Spleen (tissue), 11 donors: Measurements from ENCODE around the gene CDKL2. TPM values are rescaled to one million over a fixed set of nuclear protein-coding genes. Genes with fewer than 3 reads are reported as not detected.

Experiments
- DNase-seq: peaks from one replicate; pipeline ENCODE4 v3.0.0-alpha.2; 2020
- H3K27ac ChIP-seq, 8 donors: fragments of 200-600 bp; sonication (generic) in 7 of 8; 1 replicate in 4 of 8; 2 replicates in 4 of 8; pipeline versions ENCODE4 v1.5.0 to v1.8.0; 2016 to 2021; ENCODE audit warnings: inconsistent platforms in 4 of 8, mild to moderate bottlenecking in 4 of 8, moderate library complexity in 1 of 8
- H3K27me3 ChIP-seq, 7 donors: fragments of 200-600 bp; sonication (generic) in 6 of 7; replicated peaks in 1 of 7; 1 replicate in 4 of 7; 2 replicates in 3 of 7; pipeline versions ENCODE4 v1.5.0 to v1.8.0; 2016 to 2021; ENCODE audit warnings: inconsistent platforms in 3 of 7, mild to moderate bottlenecking in 1 of 7
- H3K36me3 ChIP-seq, 6 donors: fragments of 200-600 bp; sonication (generic) in 5 of 6; 1 replicate in 4 of 6; 2 replicates in 2 of 6; pipeline versions ENCODE4 v1.5.0 to v1.8.0; 2016 to 2021; ENCODE audit warnings: inconsistent platforms in 2 of 6
- H3K4me1 ChIP-seq, 6 donors: fragments of 200-600 bp; sonication (generic) in 5 of 6; 1 replicate in 3 of 6; 2 replicates in 3 of 6; pipeline versions ENCODE4 v1.5.0 to v1.8.0; 2016 to 2021; ENCODE audit warnings: inconsistent platforms in 3 of 6
- H3K4me3 ChIP-seq, 8 donors: fragments of 200-600 bp; sonication (generic) in 7 of 8; 1 replicate in 4 of 8; 2 replicates in 4 of 8; pipeline versions ENCODE4 v1.5.0 to v1.8.0; 2016 to 2021; ENCODE audit warnings: inconsistent platforms in 4 of 8, mild to moderate bottlenecking in 4 of 8, moderate library complexity in 2 of 8
- H3K9me3 ChIP-seq, 8 donors: fragments of 200-600 bp; sonication (generic) in 7 of 8; 1 replicate in 4 of 8; 2 replicates in 4 of 8; pipeline versions ENCODE4 v1.5.0 to v1.8.0; 2016 to 2021; ENCODE audit warnings: inconsistent platforms in 4 of 8
- CTCF ChIP-seq, 11 experiments: fragments of 200-600 bp in 7 of 11; fragments of 450-650 bp in 4 of 11; sonication (generic) in 4 of 11; IDR thresholded peaks in 8 of 11; conservative IDR thresholded peaks in 3 of 11; 1 replicate in 7 of 11; 2 replicates in 4 of 11; pipeline versions ENCODE4 v1.4.0 to v1.8.0; 2016 to 2021; ENCODE audit warnings: antibody characterized with exemption in 11 of 11, inconsistent platforms in 4 of 11, mild to moderate bottlenecking in 1 of 11
- POLR2A ChIP-seq, 3 donors: fragments of 450-650 bp; IDR thresholded peaks; one replicate each; pipeline ENCODE4 v1.5.1; 2017; ENCODE audit warnings: antibody characterized with exemption in 3 of 3, mild to moderate bottlenecking in 1 of 3
- POLR2AphosphoS5 ChIP-seq, 3 donors: sonication (generic); formaldehyde crosslinking; IDR thresholded peaks; one replicate each; pipeline ENCODE4 v1.5.1; 2017; ENCODE audit warnings: antibody characterized with exemption in 3 of 3
- WGBS, 5 donors: extraction: QIAGEN DNeasy Blood & Tissue Kit in 3 of 5; methylation state at CpG; one replicate each; pipeline versions ENCODE4 v1.1.5 to v1.1.7; 2013 to 2018; 5-methylcytosine and 5-hydroxymethylcytosine counted together
- intact Hi-C: fragments of 100-400 bp; cut with DNase I; formaldehyde crosslinking; loops from one replicate; pipeline ENCODE4 v1.15.0; 2023; ENCODE audit warnings: low total_unique reads
- polyA plus RNA-seq, 3 donors: library from polyadenylated mRNA; stranded (reverse); fragments of 200-250 nt; gene quantifications; one replicate each; pipeline ENCODE4 v1.2.1, GENCODE V29; 2013
- total RNA-seq, 7 donors: library from RNA; depleted of rRNA in 3 of 7; stranded (reverse); fragments of >200 nt in 3 of 7; fragmentation: NEBNext Ultra II Directional in 4 of 7; extraction: Animal tissue kit (Norgen Biotek cat#: 25700) in 4 of 7; gene quantifications; one replicate each; pipeline versions ENCODE4 v1.1.0 to v1.2.1, GENCODE V29; 2016 to 2021
- donor health status: healthy with polysubstance abuse.
- donor health status: DM: no; HTN: no; CAD: no; lungs with moderate emphysema.
- donor health status: DM: no; HTN: no; CAD: no.
- donor health status: Bipolar disorder and iron deficiency.
- donor health status: healthy.
- donor health status: DM: no; HTN: no; CAD: no.
- donor health status: DM: yes; HTN: yes; CAD: no.

The CDKL2 gene
- total and polyA plus RNA-seq, 10 donors, result 0.03 to 0.40 (median 0.27) TPM; not detected in 3

GRCh38 chr4:75673959-75674328, 43.6 kb upstream of the CDKL2 start:
- H3K27me3 ChIP-seq, result no peaks in the 10 kb centered on the region
- no peak for TF ChIP-seq POLR2A (IDR thresholded peaks at IDR 0.05)
- TF ChIP-seq POLR2AphosphoS5 (IDR thresholded peaks at IDR 0.05), result no peak
- TF ChIP-seq CTCF (IDR thresholded peaks at IDR 0.05 in 8 of 11, conservative IDR thresholded peaks at IDR 0.05 in 3 of 11), result no peak
- H3K4me3 ChIP-seq, result peak overlapping the region; percentile 75 to 96 (median 87)
- peak overlapping the region; percentile 97 to 100 (median 98) for H3K27ac ChIP-seq
- no peak for DNase-seq
- no peaks in the 10 kb centered on the region for H3K9me3 ChIP-seq
- 41 to 54% (median 45%) methylated on average over 5 of the region's 5 CpGs for WGBS, 5 donors
- intact Hi-C loops, result loop anchor here (5.0 kb wide), 1 partner anchor 48 kb away; the partner anchor contains the start of gene USO1
- no peaks in the 10 kb centered on the region for H3K36me3 ChIP-seq
- peaks cover 29 to 43% (median 39%) of the 10 kb centered on the region in 6 donors for H3K4me1 ChIP-seq

DNA sequence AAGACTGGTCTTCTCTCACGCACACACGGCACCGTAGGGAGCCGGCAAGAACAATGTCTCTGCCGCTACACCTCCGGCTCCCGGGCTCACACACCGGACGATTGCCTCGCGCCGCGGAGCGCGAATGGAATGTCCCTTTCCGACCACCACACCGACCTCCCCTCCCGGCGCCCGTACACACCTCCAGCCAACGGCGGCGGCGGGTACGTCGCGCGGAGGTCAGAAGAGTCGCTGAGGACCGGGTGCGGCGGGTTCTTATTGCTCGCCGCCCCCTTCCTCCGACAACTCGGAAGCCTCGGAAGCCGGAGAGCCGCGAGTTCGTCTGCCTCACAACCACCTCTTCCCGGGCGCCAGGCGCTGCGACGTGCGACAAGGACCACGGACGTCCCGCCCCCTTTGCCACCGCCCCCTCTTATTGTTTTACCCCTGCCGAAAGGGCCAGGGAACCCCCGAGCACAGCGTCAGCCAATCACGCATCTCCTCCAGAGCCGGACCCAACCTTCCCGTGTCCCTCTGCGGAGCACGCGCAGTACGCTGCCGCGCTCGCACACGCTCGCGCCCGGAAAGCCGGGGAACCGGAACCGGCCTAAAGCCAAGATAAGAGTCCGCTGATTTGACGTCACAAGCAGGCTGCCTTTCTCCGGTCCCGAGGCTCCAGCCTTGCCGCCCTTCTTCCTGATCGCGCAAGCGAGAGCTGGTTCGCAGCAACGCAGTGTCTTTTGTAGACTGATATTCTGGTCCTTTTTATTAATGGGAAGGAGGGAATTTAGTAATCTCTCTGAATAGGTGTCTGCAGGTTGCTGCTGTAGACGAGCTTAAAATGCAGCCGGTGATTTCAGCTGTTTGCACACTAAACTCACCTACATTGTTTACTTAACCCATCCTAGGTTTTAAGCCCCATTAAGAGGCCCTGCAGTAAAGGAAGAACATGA, 43.0 kb upstream of the CDKL2 start, which contains the start of gene G3BP2:
Gene G3BP2 (minus strand): TSS at position 385 of the 932 bp plus-strand sequence. CDS start 11,386 bp downstream, outside the sequence.
- 0 to 1% (median 0%) methylated on average over 55 to 83 of the region's 83 CpGs for WGBS, 5 donors
- H3K4me1 ChIP-seq, result peaks cover 34 to 50% (median 45%) of the 10 kb centered on the region in 6 donors
- no peaks in the 10 kb centered on the region for H3K9me3 ChIP-seq
- TF ChIP-seq POLR2AphosphoS5 (IDR thresholded peaks at IDR 0.05), result peak; percentile 98 to 99 (median 98)
- peak in 2 of 11 experiments; percentile 11 to 25 for TF ChIP-seq CTCF (IDR thresholded peaks at IDR 0.05 in 8 of 11, conservative IDR thresholded peaks at IDR 0.05 in 3 of 11)
- peak; percentile 70 to 86 (median 76) for TF ChIP-seq POLR2A (IDR thresholded peaks at IDR 0.05)
- peak within 1 kb of the TSS; percentile 97 to 100 (median 98) for H3K27ac ChIP-seq
- peak within 1 kb of the TSS; percentile 75 to 96 (median 87) for H3K4me3 ChIP-seq
- H3K36me3 ChIP-seq, result no peaks in the 10 kb centered on the region
- intact Hi-C loops, result loop anchor here (5.0 kb wide), 1 partner anchor 49 kb away; the partner anchor contains the start of gene USO1
- H3K27me3 ChIP-seq, result no peaks in the 10 kb centered on the region
- DNase-seq, result peak; percentile 99

GRCh38 chr4:75672461-75673026, 42.2 kb upstream of the CDKL2 start:
- H3K9me3 ChIP-seq, result no peaks in the 10 kb centered on the region
- peak overlapping the region; percentile 97 to 100 (median 98) for H3K27ac ChIP-seq
- intact Hi-C loops, result loop anchor here (5.0 kb wide), 1 partner anchor 50 kb away; the partner anchor contains the start of gene USO1
- H3K27me3 ChIP-seq, result no peaks in the 10 kb centered on the region
- TF ChIP-seq CTCF (IDR thresholded peaks at IDR 0.05 in 8 of 11, conservative IDR thresholded peaks at IDR 0.05 in 3 of 11) (no peak), POLR2A (IDR thresholded peaks at IDR 0.05) (no peak), POLR2AphosphoS5 (IDR thresholded peaks at IDR 0.05) (no peak)
- H3K4me3 ChIP-seq, result peak overlapping the region; percentile 75 to 96 (median 87)
- 0 to 1% (median 0%) methylated on average over 31 to 44 of the region's 44 CpGs for WGBS, 5 donors
- no peaks in the 10 kb centered on the region for H3K36me3 ChIP-seq
- peaks cover 34 to 57% (median 52%) of the 10 kb centered on the region in 6 donors for H3K4me1 ChIP-seq
- DNase-seq, result peak; percentile 95
